Measurements from ENCODE around the gene SYPL1. TPM values are rescaled to one million over a fixed set of nuclear protein-coding genes. Genes with fewer than 3 reads are reported as not detected.

The SYPL1 gene
- total RNA-seq, 1 donor: 40.6 TPM

DNA sequence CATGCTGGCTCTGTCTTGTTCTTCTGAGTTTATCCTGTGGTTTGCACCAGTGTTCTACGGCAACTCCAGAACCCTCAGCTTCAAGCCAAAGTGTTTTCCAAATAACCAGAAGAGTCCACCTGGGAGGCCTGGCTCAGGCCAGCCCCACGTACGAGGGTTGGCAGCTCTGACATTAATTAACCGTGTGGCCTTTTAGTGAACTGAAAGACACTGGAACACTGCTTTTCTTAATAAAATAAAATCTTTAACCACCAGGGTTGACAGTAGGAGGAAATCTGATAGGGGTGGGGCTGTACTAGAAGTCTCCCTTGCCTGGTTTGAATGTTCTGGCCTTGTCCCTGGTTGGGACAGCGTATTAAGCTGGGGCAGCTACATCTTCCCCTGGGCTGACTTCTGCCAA, 64.9 kb downstream of the SYPL1 start:
- no peak overlapping the region for H3K4me3 ChIP-seq (ENCODE audit: low read length)
- no peaks in the 10 kb centered on the region for H3K9me3 ChIP-seq (ENCODE audit: low read depth, low read length)
- H3K27me3 ChIP-seq (ENCODE audit: insufficient read depth, low read length): no peaks in the 10 kb centered on the region
- peaks cover 9% of the 10 kb centered on the region for H3K4me1 ChIP-seq (ENCODE audit: insufficient read depth, low read length)

DNA sequence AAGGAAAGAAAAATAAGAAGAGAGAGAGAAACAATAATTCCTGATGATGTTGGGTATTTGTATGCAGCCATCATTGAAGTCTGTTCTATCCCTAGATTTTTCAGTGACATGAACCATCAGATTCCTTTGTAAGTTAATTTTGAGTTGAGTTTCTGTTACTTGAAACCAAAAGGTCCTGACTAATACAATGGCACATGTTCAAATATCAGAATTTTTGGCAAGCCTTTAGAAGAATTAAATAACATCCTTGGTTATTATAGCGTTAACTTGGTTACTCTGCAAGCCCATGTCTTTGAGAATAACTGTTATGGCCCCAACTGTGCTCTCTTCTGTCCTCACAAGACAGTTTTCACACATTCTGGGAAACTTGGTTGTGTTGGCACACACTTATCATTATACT, 66.5 kb downstream of the SYPL1 start:
- Histone ChIP-seq H3K4me1 (ENCODE audit: insufficient read depth, low read length) (peaks cover 17% of the 10 kb centered on the region), H3K4me3 (ENCODE audit: low read length) (no peak overlapping the region), H3K9me3 (ENCODE audit: low read depth, low read length) (no peaks in the 10 kb centered on the region), H3K27me3 (ENCODE audit: insufficient read depth, low read length) (no peaks in the 10 kb centered on the region)

DNA sequence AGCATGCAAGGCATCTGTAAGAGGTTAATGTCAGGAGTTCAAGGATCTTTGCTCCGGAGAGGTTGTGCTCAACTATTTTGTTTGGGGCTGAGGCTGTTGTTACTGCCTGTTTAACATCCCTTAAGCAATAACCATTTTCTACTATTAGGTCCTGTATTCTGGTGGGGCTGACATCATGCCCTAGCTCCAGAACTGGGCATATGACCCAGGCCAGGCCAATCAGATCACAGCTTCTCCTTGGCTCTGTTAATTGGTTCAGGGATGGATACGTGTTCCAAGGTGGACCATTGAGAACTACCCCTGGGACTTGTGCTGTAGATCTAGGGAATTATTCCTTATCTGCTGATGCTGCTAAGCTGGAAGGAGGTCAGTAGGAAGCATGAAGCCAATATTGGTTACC, 67.0 kb downstream of the SYPL1 start:
- Histone ChIP-seq H3K27me3 (ENCODE audit: insufficient read depth, low read length) (no peaks in the 10 kb centered on the region), H3K9me3 (ENCODE audit: low read depth, low read length) (no peaks in the 10 kb centered on the region), H3K4me1 (ENCODE audit: insufficient read depth, low read length) (peaks cover 17% of the 10 kb centered on the region), H3K4me3 (ENCODE audit: low read length) (no peak overlapping the region)

DNA sequence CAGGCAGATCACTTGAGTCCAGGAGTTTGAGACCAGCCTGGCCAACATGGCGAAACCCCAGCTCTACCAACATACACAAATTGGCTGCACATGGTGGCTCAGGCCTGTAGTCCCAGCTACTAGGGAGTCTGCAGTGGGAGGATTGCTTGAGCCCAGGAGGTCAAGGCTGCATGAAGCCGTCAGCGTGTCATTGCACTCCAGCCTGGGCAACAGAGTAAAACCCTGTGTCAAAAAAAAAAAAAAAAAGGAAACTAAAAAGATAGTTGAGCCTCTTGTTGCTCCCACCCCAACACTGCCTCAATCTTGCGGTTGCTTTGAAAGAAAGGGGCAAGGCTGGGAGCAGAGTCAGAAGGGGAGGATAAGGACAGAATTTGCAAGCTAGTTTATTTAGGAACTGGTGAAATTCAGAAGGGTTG, 69.9 kb downstream of the SYPL1 start:
- Histone ChIP-seq H3K4me3 (ENCODE audit: low read length) (no peak overlapping the region), H3K27me3 (ENCODE audit: insufficient read depth, low read length) (no peaks in the 10 kb centered on the region), H3K4me1 (ENCODE audit: insufficient read depth, low read length) (peaks cover 17% of the 10 kb centered on the region), H3K9me3 (ENCODE audit: low read depth, low read length) (no peaks in the 10 kb centered on the region)

DNA sequence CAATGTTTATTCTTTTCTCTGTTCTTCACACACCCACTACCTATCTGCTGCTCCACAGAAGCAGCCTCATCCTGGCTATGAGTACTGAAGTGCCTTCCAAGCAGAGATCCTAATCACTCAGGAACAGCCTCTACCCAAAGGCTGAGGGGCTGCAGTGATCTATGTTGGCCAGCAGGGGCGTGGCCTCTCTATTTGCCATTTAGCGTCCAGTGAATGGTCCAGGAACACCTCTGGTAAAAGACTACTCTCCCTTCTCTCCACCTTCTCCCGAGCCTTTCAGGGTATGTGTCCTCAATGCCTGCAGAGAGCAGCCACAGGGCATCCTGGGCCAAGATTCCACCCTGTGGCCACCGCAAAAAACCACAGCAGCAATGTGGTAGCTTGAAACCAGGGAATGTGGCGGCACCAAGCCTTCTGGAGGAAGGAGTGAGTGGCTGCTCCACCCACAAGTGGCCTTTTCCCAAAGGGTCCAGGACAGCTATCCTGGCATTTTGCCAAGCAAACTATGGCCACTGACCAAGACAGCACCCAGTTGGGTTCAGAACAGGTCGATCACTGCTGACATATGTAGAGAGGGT, 70.9 kb downstream of the SYPL1 start:
- Histone ChIP-seq H3K9me3 (ENCODE audit: low read depth, low read length) (no peaks in the 10 kb centered on the region), H3K27me3 (ENCODE audit: insufficient read depth, low read length) (no peaks in the 10 kb centered on the region), H3K4me1 (ENCODE audit: insufficient read depth, low read length) (peaks cover 17% of the 10 kb centered on the region), H3K4me3 (ENCODE audit: low read length) (no peak overlapping the region)

Other genes with a start within 250 kb of the SYPL1 start
- gene ATXN7L1, start 235.7 kb downstream of the SYPL1 start, total RNA-seq: 7.1 TPM
- 4.4 TPM for gene CDHR3, start 149.0 kb downstream of the SYPL1 start, total RNA-seq
- gene NAMPT, start 172.7 kb upstream of the SYPL1 start, total RNA-seq: 1,699 TPM

All from mononuclear cell (primary cell).